DLD1 (cell line): ENCODE measurements around the gene TBPL1.
"Not testable (repeated sequence)": the region's sequence is repeated elsewhere in the genome, so short reads cannot be mapped to it uniquely, and the experiment has no call there.

Experiments
- in situ Hi-C: cut with HindIII; loops from 2 replicates; pipeline ENCODE4 v1.10.0; 2017; ENCODE audit warnings: low sequenced_read_pairs

The TBPL1 gene

GRCh38 chr6:133951881-133952814 lies 876 bp upstream of the TBPL1 start:
- in situ Hi-C loops, result no loop called here

- in situ Hi-C loops, result no loop called here
Observed at GRCh38 chr6:133953634-133954415, 801 bp downstream of the TBPL1 start.

- in situ Hi-C loops, result no loop called here
Observed at GRCh38 chr6:133954657-133955576, 1.9 kb downstream of the TBPL1 start.

- in situ Hi-C loops, result no loop called here
Observed at GRCh38 chr6:133955582-133956415, 2.8 kb downstream of the TBPL1 start.

- in situ Hi-C loops, result no loop called here
Observed at GRCh38 chr6:133956416-133957049, 3.5 kb downstream of the TBPL1 start.

GRCh38 chr6:133957227-133957626 lies 4.2 kb downstream of the TBPL1 start:
- in situ Hi-C loops, result no loop called here

- in situ Hi-C loops, result no loop called here
Observed at GRCh38 chr6:133957780-133958242, 4.8 kb downstream of the TBPL1 start.

- in situ Hi-C loops, result no loop called here
Observed at GRCh38 chr6:133958791-133959190, 5.8 kb downstream of the TBPL1 start.

GRCh38 chr6:133959667-133960368 lies 6.8 kb downstream of the TBPL1 start:
- in situ Hi-C loops, result no loop called here

GRCh38 chr6:133961831-133962230 lies 8.8 kb downstream of the TBPL1 start:
- in situ Hi-C loops, result no loop called here

- in situ Hi-C loops, result no loop called here
Observed at GRCh38 chr6:133964052-133964451, 11.0 kb downstream of the TBPL1 start.

- in situ Hi-C loops, result no loop called here
Observed at GRCh38 chr6:133964702-133965101, 11.7 kb downstream of the TBPL1 start.

GRCh38 chr6:133965817-133966360 lies 12.9 kb downstream of the TBPL1 start:
- in situ Hi-C loops, result no loop called here

GRCh38 chr6:133966654-133967329 lies 13.8 kb downstream of the TBPL1 start:
- in situ Hi-C loops, result no loop called here

GRCh38 chr6:133967347-133967746 lies 14.3 kb downstream of the TBPL1 start:
- in situ Hi-C loops, result no loop called here

- in situ Hi-C loops, result not testable (repeated sequence)
Observed at GRCh38 chr6:133967835-133968234, 14.8 kb downstream of the TBPL1 start.

- in situ Hi-C loops, result no loop called here
Observed at GRCh38 chr6:133969285-133969920, 16.4 kb downstream of the TBPL1 start.
